Liver (tissue), 9 donors: ENCODE data around the gene CATSPER4. TPM values are rescaled to one million over a fixed set of nuclear protein-coding genes. Genes with fewer than 3 reads are reported as not detected.

Experiments used
- DNase-seq: peaks from one replicate; pipeline ENCODE4 v3.0.0-alpha.2; 2017; ENCODE audit warnings: low spot score
- H3K27ac ChIP-seq, 2 donors: one replicate each; pipeline ENCODE4 v1.7.0; 2013; ENCODE audit warnings: inconsistent platforms in 2 of 2, low read length in 2 of 2, control low read depth in 1 of 2, low read depth in 1 of 2, mild to moderate bottlenecking in 1 of 2
- H3K27me3 ChIP-seq, 4 donors: one replicate each; pipeline versions ENCODE4 v1.6.1 to v1.7.0; 2013; ENCODE audit warnings: low read length in 3 of 4, inconsistent platforms in 1 of 4, mild to moderate bottlenecking in 1 of 4, moderate library complexity in 1 of 4; ENCODE audit not compliant: control insufficient read depth in 4 of 4, insufficient read depth in 4 of 4
- H3K36me3 ChIP-seq, 4 donors: one replicate each; pipeline versions ENCODE4 v1.6.1 to v1.7.0; 2013; ENCODE audit warnings: low read length in 3 of 4, mild to moderate bottlenecking in 3 of 4, low read depth in 1 of 4, moderate library complexity in 1 of 4; ENCODE audit not compliant: control insufficient read depth in 4 of 4, insufficient read depth in 3 of 4
- H3K4me1 ChIP-seq, 4 donors: one replicate each; pipeline versions ENCODE4 v1.6.1 to v1.7.0; 2013; ENCODE audit warnings: low read length in 3 of 4, mild to moderate bottlenecking in 3 of 4, moderate library complexity in 1 of 4; ENCODE audit not compliant: control insufficient read depth in 4 of 4, insufficient read depth in 4 of 4
- H3K4me3 ChIP-seq, 3 donors: one replicate each; pipeline versions ENCODE4 v1.6.1 to v1.7.0; 2013; ENCODE audit warnings: low read length in 3 of 3, control low read depth in 1 of 3, low read depth in 1 of 3, mild to moderate bottlenecking in 1 of 3
- H3K9ac ChIP-seq, 2 donors: one replicate each; pipeline ENCODE4 v1.7.0; 2013; ENCODE audit warnings: low read length in 2 of 2, mild to moderate bottlenecking in 2 of 2, moderate library complexity in 2 of 2, control low read depth in 1 of 2, low read depth in 1 of 2
- H3K9me3 ChIP-seq, 4 donors: one replicate each; pipeline versions ENCODE4 v1.6.1 to v1.7.0; 2013; ENCODE audit warnings: low read length in 3 of 4; ENCODE audit not compliant: control insufficient read depth in 4 of 4
- EGR1 ChIP-seq, 2 donors: IDR thresholded peaks; 2 replicates each; pipeline ENCODE4 v1.6.1; 2016 to 2018; ENCODE audit warnings: antibody characterized with exemption in 2 of 2, low read depth in 2 of 2
- FOXA1 ChIP-seq: IDR thresholded peaks from 2 replicates; pipeline ENCODE4 v1.6.1; 2016; ENCODE audit warnings: antibody characterized with exemption
- FOXA2 ChIP-seq: IDR thresholded peaks from 2 replicates; pipeline ENCODE4 v1.6.1; 2016; ENCODE audit warnings: antibody characterized with exemption
- GABPA ChIP-seq, 2 donors: IDR thresholded peaks in 1 of 2; conservative IDR thresholded peaks in 1 of 2; 2 replicates each; pipeline ENCODE4 v1.6.1; 2016; ENCODE audit warnings: antibody characterized with exemption in 2 of 2, mild to moderate bottlenecking in 1 of 2, moderate library complexity in 1 of 2
- HNF4A ChIP-seq, 2 donors: conservative IDR thresholded peaks; 2 replicates each; pipeline ENCODE4 v1.6.1; 2016; ENCODE audit warnings: antibody characterized with exemption in 2 of 2, mild to moderate bottlenecking in 2 of 2
- NR2F2 ChIP-seq: IDR thresholded peaks from 2 replicates; pipeline ENCODE4 v1.6.1; 2016; ENCODE audit warnings: antibody characterized with exemption
- RAD21 ChIP-seq, 2 donors: IDR thresholded peaks; 2 replicates each; pipeline ENCODE4 v1.6.1; 2016; ENCODE audit warnings: antibody characterized with exemption in 2 of 2, mild to moderate bottlenecking in 2 of 2
- SP1 ChIP-seq: IDR thresholded peaks from 2 replicates; pipeline ENCODE4 v1.6.1; 2018; ENCODE audit warnings: antibody characterized with exemption, mild to moderate bottlenecking
- TAF1 ChIP-seq: conservative IDR thresholded peaks from 2 replicates; pipeline ENCODE4 v1.6.1; 2016; ENCODE audit warnings: antibody characterized with exemption, mild to moderate bottlenecking
- WGBS: extraction: QIAGEN DNeasy Blood & Tissue Kit; methylation state at CpG from one replicate; pipeline ENCODE4 v1.1.7; 2013; 5-methylcytosine and 5-hydroxymethylcytosine counted together
- polyA plus RNA-seq, 2 donors: library from polyadenylated mRNA; stranded (reverse) in 1 of 2; unstranded in 1 of 2; fragments of 200-250 nt in 1 of 2; fragments of >200 nt in 1 of 2; fragmentation: Nextera tagmentation in 1 of 2; extraction: Ambion mirVana in 1 of 2; gene quantifications; one replicate each; pipeline versions ENCODE4 v1.2.1 to v1.2.3, GENCODE V29; 2013 to 2015
- total RNA-seq, 2 donors: library from RNA; depleted of rRNA; stranded (reverse); fragments of >200 nt; gene quantifications; one replicate each; pipeline ENCODE4 v1.2.3, GENCODE V29; 2014
- TF ChIP-seq, protein P1 (sequence below): IDR thresholded peaks from 2 replicates; pipeline ENCODE4 v1.6.1; 2016; ENCODE audit warnings: antibody characterized with exemption, mild to moderate bottlenecking
- TF ChIP-seq, protein P2 (sequence below): fragments of 150-350 bp; IDR thresholded peaks from 2 replicates; pipeline ENCODE4 v1.5.1; 2017; ENCODE audit warnings: improper control_type of control experiment, low read depth, low read length; ENCODE audit not compliant: missing input control
- TF ChIP-seq, protein P3 (sequence below): IDR thresholded peaks from 2 replicates; pipeline ENCODE4 v1.6.1; 2016; ENCODE audit warnings: antibody characterized with exemption
- TF ChIP-seq, protein P4 (sequence below): IDR thresholded peaks from 2 replicates; pipeline ENCODE4 v1.6.1; 2016; ENCODE audit warnings: antibody characterized with exemption
- donor health status: healthy.
- donor health status: healthy.
- donor health status: healthy.
- donor health status: healthy.
- donor health status: healthy.

The CATSPER4 gene
- total and polyA plus RNA-seq, 4 donors = not detected

DNA sequence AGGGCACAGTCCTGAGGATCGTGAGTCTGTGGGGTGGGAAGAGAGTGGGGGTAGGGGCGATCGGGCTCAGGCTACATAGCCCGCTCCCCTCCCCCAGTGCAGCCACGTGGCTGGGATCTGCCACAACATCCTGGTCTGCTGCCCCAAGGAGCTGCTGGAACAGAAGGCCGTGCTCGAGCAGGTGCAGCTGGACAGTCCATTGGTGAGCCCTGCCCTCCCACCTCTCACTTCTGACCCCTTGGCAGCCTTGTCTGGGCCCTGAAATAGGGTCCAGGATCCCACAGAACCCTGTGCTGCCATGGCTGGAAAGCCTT is 8.1 kb upstream of the CATSPER4 start (continued):
- no peak for TF ChIP-seq GABPA (IDR thresholded peaks at IDR 0.05 in 1 of 2, conservative IDR thresholded peaks at IDR 0.05 in 1 of 2)
- TF ChIP-seq, protein P1, sequence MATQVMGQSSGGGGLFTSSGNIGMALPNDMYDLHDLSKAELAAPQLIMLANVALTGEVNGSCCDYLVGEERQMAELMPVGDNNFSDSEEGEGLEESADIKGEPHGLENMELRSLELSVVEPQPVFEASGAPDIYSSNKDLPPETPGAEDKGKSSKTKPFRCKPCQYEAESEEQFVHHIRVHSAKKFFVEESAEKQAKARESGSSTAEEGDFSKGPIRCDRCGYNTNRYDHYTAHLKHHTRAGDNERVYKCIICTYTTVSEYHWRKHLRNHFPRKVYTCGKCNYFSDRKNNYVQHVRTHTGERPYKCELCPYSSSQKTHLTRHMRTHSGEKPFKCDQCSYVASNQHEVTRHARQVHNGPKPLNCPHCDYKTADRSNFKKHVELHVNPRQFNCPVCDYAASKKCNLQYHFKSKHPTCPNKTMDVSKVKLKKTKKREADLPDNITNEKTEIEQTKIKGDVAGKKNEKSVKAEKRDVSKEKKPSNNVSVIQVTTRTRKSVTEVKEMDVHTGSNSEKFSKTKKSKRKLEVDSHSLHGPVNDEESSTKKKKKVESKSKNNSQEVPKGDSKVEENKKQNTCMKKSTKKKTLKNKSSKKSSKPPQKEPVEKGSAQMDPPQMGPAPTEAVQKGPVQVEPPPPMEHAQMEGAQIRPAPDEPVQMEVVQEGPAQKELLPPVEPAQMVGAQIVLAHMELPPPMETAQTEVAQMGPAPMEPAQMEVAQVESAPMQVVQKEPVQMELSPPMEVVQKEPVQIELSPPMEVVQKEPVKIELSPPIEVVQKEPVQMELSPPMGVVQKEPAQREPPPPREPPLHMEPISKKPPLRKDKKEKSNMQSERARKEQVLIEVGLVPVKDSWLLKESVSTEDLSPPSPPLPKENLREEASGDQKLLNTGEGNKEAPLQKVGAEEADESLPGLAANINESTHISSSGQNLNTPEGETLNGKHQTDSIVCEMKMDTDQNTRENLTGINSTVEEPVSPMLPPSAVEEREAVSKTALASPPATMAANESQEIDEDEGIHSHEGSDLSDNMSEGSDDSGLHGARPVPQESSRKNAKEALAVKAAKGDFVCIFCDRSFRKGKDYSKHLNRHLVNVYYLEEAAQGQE = no peak
- no peak for TF ChIP-seq FOXA2
- TF ChIP-seq FOXA1 = no peak
- TF ChIP-seq EGR1 (IDR thresholded peaks at IDR 0.05; ENCODE audit: low read depth in 2 of 2) = no peak

DNA sequence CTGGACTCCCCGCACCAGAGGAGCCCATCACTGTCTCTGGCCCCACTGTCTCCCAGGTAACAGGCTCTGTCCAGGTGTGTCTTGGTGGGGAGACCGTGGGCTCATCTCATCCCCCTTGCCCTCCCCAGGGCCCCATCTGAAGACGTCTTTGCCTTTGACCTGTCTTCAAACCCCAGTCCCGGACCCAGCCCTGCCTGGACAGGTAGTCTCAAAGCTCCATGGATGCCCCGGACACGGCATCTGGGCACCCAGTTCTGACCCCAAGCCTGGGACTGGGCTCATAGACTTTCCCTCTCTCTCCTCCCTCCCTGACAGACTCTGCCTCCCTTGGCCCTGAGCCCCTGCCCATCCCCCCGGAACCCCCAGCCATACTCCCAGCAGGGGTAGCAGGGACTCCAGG is 6.3 kb upstream of the CATSPER4 start:
- Histone ChIP-seq H3K9ac (no peak overlapping the region), H3K27ac (no peak overlapping the region), H3K9me3 (no peaks in the 10 kb centered on the region), H3K4me3 (no peak overlapping the region), H3K4me1 (no peaks in the 10 kb centered on the region), H3K36me3 (no peaks in the 10 kb centered on the region), H3K27me3 (no peaks in the 10 kb centered on the region)
- no peak for DNase-seq
- TF ChIP-seq, protein P1 = no peak
- WGBS = 91% methylated on average over 7 of the region's 7 CpGs

DNA sequence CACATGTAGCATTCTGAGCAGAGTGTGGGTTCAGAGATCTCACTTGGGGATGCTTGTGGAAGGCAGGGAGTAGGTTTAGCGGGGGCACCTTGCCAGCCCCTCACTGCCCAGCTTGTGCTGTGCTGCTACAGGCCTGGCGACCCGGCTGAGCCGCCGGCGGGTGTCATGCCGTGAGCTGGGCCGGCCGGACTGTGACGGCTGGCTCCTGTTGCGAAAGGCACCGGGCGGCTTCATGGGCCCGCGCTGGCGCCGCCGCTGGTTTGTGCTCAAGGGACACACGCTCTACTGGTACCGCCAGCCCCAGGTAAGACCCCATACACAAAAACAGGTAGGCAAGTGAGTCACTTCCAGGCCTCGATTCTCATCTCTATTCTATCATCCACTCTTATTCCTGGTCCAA is 5.5 kb upstream of the CATSPER4 start:
- TF ChIP-seq NR2F2 = no peak
- TF ChIP-seq RAD21 (IDR thresholded peaks at IDR 0.05) = no peak
- no peak for TF ChIP-seq HNF4A (conservative IDR thresholded peaks at IDR 0.05)
- TF ChIP-seq FOXA1 = no peak
- TF ChIP-seq SP1 = no peak
- TF ChIP-seq, protein P2, sequence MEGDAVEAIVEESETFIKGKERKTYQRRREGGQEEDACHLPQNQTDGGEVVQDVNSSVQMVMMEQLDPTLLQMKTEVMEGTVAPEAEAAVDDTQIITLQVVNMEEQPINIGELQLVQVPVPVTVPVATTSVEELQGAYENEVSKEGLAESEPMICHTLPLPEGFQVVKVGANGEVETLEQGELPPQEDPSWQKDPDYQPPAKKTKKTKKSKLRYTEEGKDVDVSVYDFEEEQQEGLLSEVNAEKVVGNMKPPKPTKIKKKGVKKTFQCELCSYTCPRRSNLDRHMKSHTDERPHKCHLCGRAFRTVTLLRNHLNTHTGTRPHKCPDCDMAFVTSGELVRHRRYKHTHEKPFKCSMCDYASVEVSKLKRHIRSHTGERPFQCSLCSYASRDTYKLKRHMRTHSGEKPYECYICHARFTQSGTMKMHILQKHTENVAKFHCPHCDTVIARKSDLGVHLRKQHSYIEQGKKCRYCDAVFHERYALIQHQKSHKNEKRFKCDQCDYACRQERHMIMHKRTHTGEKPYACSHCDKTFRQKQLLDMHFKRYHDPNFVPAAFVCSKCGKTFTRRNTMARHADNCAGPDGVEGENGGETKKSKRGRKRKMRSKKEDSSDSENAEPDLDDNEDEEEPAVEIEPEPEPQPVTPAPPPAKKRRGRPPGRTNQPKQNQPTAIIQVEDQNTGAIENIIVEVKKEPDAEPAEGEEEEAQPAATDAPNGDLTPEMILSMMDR = no peak
- TF ChIP-seq, protein P3, sequence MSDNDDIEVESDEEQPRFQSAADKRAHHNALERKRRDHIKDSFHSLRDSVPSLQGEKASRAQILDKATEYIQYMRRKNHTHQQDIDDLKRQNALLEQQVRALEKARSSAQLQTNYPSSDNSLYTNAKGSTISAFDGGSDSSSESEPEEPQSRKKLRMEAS = no peak
- TF ChIP-seq TAF1 = no peak
- TF ChIP-seq, protein P4, sequence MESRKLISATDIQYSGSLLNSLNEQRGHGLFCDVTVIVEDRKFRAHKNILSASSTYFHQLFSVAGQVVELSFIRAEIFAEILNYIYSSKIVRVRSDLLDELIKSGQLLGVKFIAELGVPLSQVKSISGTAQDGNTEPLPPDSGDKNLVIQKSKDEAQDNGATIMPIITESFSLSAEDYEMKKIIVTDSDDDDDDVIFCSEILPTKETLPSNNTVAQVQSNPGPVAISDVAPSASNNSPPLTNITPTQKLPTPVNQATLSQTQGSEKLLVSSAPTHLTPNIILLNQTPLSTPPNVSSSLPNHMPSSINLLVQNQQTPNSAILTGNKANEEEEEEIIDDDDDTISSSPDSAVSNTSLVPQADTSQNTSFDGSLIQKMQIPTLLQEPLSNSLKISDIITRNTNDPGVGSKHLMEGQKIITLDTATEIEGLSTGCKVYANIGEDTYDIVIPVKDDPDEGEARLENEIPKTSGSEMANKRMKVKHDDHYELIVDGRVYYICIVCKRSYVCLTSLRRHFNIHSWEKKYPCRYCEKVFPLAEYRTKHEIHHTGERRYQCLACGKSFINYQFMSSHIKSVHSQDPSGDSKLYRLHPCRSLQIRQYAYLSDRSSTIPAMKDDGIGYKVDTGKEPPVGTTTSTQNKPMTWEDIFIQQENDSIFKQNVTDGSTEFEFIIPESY = no peak
- no peak for TF ChIP-seq GABPA (IDR thresholded peaks at IDR 0.05 in 1 of 2, conservative IDR thresholded peaks at IDR 0.05 in 1 of 2)
- TF ChIP-seq EGR1 (IDR thresholded peaks at IDR 0.05; ENCODE audit: low read depth in 2 of 2) = no peak
- TF ChIP-seq, protein P1 = no peak
- TF ChIP-seq FOXA2 = no peak
- Histone ChIP-seq H3K9ac (no peak overlapping the region), H3K4me1 (no peaks in the 10 kb centered on the region), H3K36me3 (no peaks in the 10 kb centered on the region), H3K27ac (no peak overlapping the region), H3K27me3 (no peaks in the 10 kb centered on the region), H3K4me3 (no peak overlapping the region), H3K9me3 (no peaks in the 10 kb centered on the region)
- 96% methylated on average over 21 of the region's 21 CpGs for WGBS
- no peak for DNase-seq
